Measurements from ENCODE around the gene PFKM.
"Not testable (repeated sequence)": the region's sequence is repeated elsewhere in the genome, so short reads cannot be mapped to it uniquely, and the experiment has no call there.

Gene PFKM

DNA sequence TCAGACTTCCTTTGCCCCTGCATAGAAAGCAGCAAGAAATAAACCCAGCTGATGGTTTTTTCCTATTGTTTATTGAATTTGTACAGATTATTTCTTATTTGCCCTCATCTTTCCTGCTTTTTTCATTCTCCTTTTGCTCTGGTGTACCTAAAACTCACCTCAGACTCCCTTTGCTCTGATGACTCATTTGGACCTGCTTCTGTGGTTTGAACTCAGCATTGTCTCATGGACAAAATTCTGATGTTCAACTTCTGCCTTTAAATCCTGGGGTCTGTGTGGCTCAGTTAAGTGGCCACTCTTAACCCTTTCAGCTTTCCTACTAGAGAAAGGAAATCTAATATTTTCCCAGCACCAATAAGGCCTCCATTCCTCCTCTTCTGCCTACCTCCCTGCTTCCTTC is 9.7 kb upstream of the PFKM start:
- Histone ChIP-seq H3K9ac (ENCODE audit: low read length in 5 of 5) (no peak overlapping the region), H3K27me3 (ENCODE audit: control insufficient read depth in 5 of 5, insufficient read depth in 4 of 5, low read length in 5 of 5) (peaks cover 0 to 2% (median 0%) of the 10 kb centered on the region in 5 donors), H3K36me3 (ENCODE audit: control insufficient read depth in 5 of 5, insufficient read depth in 5 of 5, low read length in 5 of 5) (no peaks in the 10 kb centered on the region), H3K4me3 (ENCODE audit: low read depth in 1 of 5, low read length in 5 of 5) (no peak overlapping the region), H3K9me3 (ENCODE audit: control insufficient read depth in 5 of 5, low read length in 5 of 5) (no peaks in the 10 kb centered on the region), H3K27ac (ENCODE audit: low read depth, low read length) (no peak overlapping the region), H3K4me1 (ENCODE audit: control insufficient read depth in 5 of 5, insufficient read depth in 5 of 5, low read length in 5 of 5) (peaks cover 2 to 19% (median 17%) of the 10 kb centered on the region in 5 donors)

- Histone ChIP-seq H3K27ac (ENCODE audit: low read depth, low read length) (no peak overlapping the region), H3K9ac (ENCODE audit: low read length in 5 of 5) (no peak overlapping the region), H3K9me3 (ENCODE audit: control insufficient read depth in 5 of 5, low read length in 5 of 5) (no peaks in the 10 kb centered on the region), H3K36me3 (ENCODE audit: control insufficient read depth in 5 of 5, insufficient read depth in 5 of 5, low read length in 5 of 5) (no peaks in the 10 kb centered on the region), H3K4me1 (ENCODE audit: control insufficient read depth in 5 of 5, insufficient read depth in 5 of 5, low read length in 5 of 5) (peaks cover 0 to 8% (median 7%) of the 10 kb centered on the region in 5 donors), H3K27me3 (ENCODE audit: control insufficient read depth in 5 of 5, insufficient read depth in 4 of 5, low read length in 5 of 5) (peaks cover 0 to 2% (median 0%) of the 10 kb centered on the region in 5 donors), H3K4me3 (ENCODE audit: low read depth in 1 of 5, low read length in 5 of 5) (no peak overlapping the region)
Observed at GRCh38 chr12:48110691-48111311, 8.4 kb upstream of the PFKM start.

GRCh38 chr12:48111312-48111693 is 7.9 kb upstream of the PFKM start:
- not testable (repeated sequence) for H3K4me3 ChIP-seq (ENCODE audit: low read depth in 1 of 5, low read length in 5 of 5); H3K36me3 ChIP-seq (ENCODE audit: control insufficient read depth in 5 of 5, insufficient read depth in 5 of 5, low read length in 5 of 5); H3K9me3 ChIP-seq (ENCODE audit: control insufficient read depth in 5 of 5, low read length in 5 of 5); H3K9ac ChIP-seq (ENCODE audit: low read length in 5 of 5); H3K27ac ChIP-seq (ENCODE audit: low read depth, low read length); H3K4me1 ChIP-seq (ENCODE audit: control insufficient read depth in 5 of 5, insufficient read depth in 5 of 5, low read length in 5 of 5); H3K27me3 ChIP-seq (ENCODE audit: control insufficient read depth in 5 of 5, insufficient read depth in 4 of 5, low read length in 5 of 5)

DNA sequence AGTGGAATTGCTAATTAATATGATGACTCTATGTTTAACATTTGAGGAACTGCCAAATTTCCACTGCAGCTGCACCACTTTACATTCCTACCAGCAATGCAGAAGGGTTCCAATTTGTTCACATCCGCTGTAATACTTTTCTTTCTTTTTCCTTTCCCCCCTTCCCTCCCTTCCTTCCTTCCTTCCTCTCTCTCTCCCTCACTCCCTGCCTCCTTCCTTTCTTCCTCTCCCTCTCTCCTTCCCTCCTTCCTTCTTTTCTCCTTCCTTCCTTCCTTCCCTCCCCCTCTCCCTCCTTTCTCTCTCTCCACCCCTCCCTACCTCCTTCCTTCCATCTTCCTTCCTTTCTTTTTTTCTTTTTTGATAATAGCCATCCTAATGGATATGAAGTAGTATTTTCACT is 3.2 kb upstream of the PFKM start:
- peaks cover 0 to 16% (median 14%) of the 10 kb centered on the region in 5 donors for H3K4me1 ChIP-seq (ENCODE audit: control insufficient read depth in 5 of 5, insufficient read depth in 5 of 5, low read length in 5 of 5)
- H3K36me3 ChIP-seq (ENCODE audit: control insufficient read depth in 5 of 5, insufficient read depth in 5 of 5, low read length in 5 of 5) = no peaks in the 10 kb centered on the region
- no peak overlapping the region for H3K4me3 ChIP-seq (ENCODE audit: low read depth in 1 of 5, low read length in 5 of 5)
- no peak overlapping the region for H3K9ac ChIP-seq (ENCODE audit: low read length in 5 of 5)
- no peaks in the 10 kb centered on the region for H3K27me3 ChIP-seq (ENCODE audit: control insufficient read depth in 5 of 5, insufficient read depth in 4 of 5, low read length in 5 of 5)
- H3K27ac ChIP-seq (ENCODE audit: low read depth, low read length) = no peak overlapping the region
- no peaks in the 10 kb centered on the region for H3K9me3 ChIP-seq (ENCODE audit: control insufficient read depth in 5 of 5, low read length in 5 of 5)

DNA sequence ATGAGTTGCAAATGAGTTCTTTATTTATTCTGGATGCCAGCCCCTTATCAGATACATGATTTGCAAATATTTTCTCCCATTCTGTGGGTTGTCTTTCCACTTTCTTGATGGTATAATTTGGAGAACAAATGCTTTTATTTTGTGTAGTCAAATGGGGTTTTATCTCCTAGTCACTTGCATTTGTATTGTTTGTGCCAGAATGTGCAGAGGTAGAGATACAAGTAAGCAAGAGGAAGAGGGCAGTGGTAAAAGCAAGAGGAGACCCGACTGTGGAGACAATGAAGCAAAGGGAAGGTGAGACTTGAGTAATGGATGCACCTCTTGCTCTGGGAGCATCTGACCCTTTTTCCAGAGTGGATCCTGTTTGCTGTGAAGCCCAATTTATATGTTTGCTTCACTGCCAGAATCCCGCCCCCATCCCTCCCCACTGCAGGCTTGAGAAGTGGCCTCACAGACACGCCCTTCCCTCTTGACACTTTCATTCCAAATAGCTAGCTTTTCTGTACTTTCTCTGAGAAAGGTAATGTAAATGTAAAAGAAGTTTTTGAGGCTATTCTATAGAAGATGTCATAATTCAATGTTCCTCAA is 786 bp upstream of the PFKM start:
- Histone ChIP-seq H3K36me3 (ENCODE audit: control insufficient read depth in 5 of 5, insufficient read depth in 5 of 5, low read length in 5 of 5) (peaks cover 0 to 8% (median 0%) of the 10 kb centered on the region in 5 donors), H3K27ac (ENCODE audit: low read depth, low read length) (no peak overlapping the region), H3K9me3 (ENCODE audit: control insufficient read depth in 5 of 5, low read length in 5 of 5) (no peaks in the 10 kb centered on the region), H3K4me3 (ENCODE audit: low read depth in 1 of 5, low read length in 5 of 5) (peak overlapping the region in 3 of 5 donors; percentile 77 to 89 (median 84)), H3K4me1 (ENCODE audit: control insufficient read depth in 5 of 5, insufficient read depth in 5 of 5, low read length in 5 of 5) (peaks cover 0 to 16% (median 14%) of the 10 kb centered on the region in 5 donors), H3K27me3 (ENCODE audit: control insufficient read depth in 5 of 5, insufficient read depth in 4 of 5, low read length in 5 of 5) (no peaks in the 10 kb centered on the region), H3K9ac (ENCODE audit: low read length in 5 of 5) (no peak overlapping the region)

- H3K27ac ChIP-seq (ENCODE audit: low read depth, low read length) = no peak overlapping the region
- H3K9me3 ChIP-seq (ENCODE audit: control insufficient read depth in 5 of 5, low read length in 5 of 5) = no peaks in the 10 kb centered on the region
- H3K36me3 ChIP-seq (ENCODE audit: control insufficient read depth in 5 of 5, insufficient read depth in 5 of 5, low read length in 5 of 5) = peaks cover 0 to 14% (median 3%) of the 10 kb centered on the region in 5 donors
- peak overlapping the region; percentile 77 to 93 (median 84) for H3K4me3 ChIP-seq (ENCODE audit: low read depth in 1 of 5, low read length in 5 of 5)
- no peaks in the 10 kb centered on the region for H3K27me3 ChIP-seq (ENCODE audit: control insufficient read depth in 5 of 5, insufficient read depth in 4 of 5, low read length in 5 of 5)
- H3K4me1 ChIP-seq (ENCODE audit: control insufficient read depth in 5 of 5, insufficient read depth in 5 of 5, low read length in 5 of 5) = peaks cover 0 to 16% (median 14%) of the 10 kb centered on the region in 5 donors
- peak overlapping the region in 3 of 5 donors; percentile 21 to 53 (median 38) for H3K9ac ChIP-seq (ENCODE audit: low read length in 5 of 5)
Observed at GRCh38 chr12:48119834-48120195, 651 bp downstream of the PFKM start.

GRCh38 chr12:48121522-48121921 is 2.4 kb downstream of the PFKM start:
- no peaks in the 10 kb centered on the region for H3K9me3 ChIP-seq (ENCODE audit: control insufficient read depth in 5 of 5, low read length in 5 of 5)
- H3K4me3 ChIP-seq (ENCODE audit: low read depth in 1 of 5, low read length in 5 of 5) = no peak overlapping the region
- no peak overlapping the region for H3K9ac ChIP-seq (ENCODE audit: low read length in 5 of 5)
- H3K4me1 ChIP-seq (ENCODE audit: control insufficient read depth in 5 of 5, insufficient read depth in 5 of 5, low read length in 5 of 5) = peaks cover 0 to 16% (median 14%) of the 10 kb centered on the region in 5 donors
- H3K27me3 ChIP-seq (ENCODE audit: control insufficient read depth in 5 of 5, insufficient read depth in 4 of 5, low read length in 5 of 5) = no peaks in the 10 kb centered on the region
- H3K36me3 ChIP-seq (ENCODE audit: control insufficient read depth in 5 of 5, insufficient read depth in 5 of 5, low read length in 5 of 5) = peaks cover 0 to 16% (median 3%) of the 10 kb centered on the region in 5 donors
- H3K27ac ChIP-seq (ENCODE audit: low read depth, low read length) = no peak overlapping the region

DNA sequence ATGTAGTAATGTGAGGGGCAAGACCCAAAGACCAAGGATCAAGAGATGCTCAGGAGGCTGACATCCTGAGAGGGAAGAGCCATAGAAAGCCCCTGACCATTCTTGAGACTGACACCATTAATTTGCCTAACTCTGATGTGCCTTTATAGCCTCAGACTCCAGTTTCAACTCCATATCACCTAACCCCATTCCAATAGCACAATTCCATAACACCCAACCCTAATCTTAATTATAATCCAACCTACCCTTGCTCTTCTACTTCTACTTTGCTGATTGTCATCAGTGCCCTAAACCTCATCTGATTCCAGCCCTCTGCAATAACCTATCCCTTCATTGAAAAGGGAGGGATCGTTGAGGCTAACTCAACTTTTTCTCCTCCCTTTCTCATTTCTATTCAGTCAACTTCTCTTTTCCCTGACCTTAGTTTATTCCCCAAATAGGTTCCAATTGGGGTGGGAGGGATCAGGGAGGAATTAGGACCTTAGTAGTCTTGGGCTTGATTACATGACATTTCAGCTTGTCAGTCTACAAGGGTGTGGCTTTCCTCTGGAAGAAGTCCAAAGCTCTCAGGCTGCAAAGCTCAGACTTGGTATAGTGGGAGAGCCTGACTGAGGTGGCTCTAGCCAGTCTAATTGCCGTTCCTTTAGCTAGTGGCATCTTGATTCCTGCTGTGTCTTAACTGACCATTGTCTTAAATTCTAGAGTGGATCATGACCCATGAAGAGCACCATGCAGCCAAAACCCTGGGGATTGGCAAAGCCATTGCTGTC is 3.1 kb downstream of the PFKM start:
- Histone ChIP-seq H3K9ac (ENCODE audit: low read length in 5 of 5) (no peak overlapping the region), H3K4me1 (ENCODE audit: control insufficient read depth in 5 of 5, insufficient read depth in 5 of 5, low read length in 5 of 5) (peaks cover 0 to 16% (median 14%) of the 10 kb centered on the region in 5 donors), H3K9me3 (ENCODE audit: control insufficient read depth in 5 of 5, low read length in 5 of 5) (no peaks in the 10 kb centered on the region), H3K27me3 (ENCODE audit: control insufficient read depth in 5 of 5, insufficient read depth in 4 of 5, low read length in 5 of 5) (no peaks in the 10 kb centered on the region), H3K27ac (ENCODE audit: low read depth, low read length) (no peak overlapping the region), H3K4me3 (ENCODE audit: low read depth in 1 of 5, low read length in 5 of 5) (no peak overlapping the region), H3K36me3 (ENCODE audit: control insufficient read depth in 5 of 5, insufficient read depth in 5 of 5, low read length in 5 of 5) (peaks cover 0 to 16% (median 3%) of the 10 kb centered on the region in 5 donors)

- no peak overlapping the region for H3K4me3 ChIP-seq (ENCODE audit: low read depth in 1 of 5, low read length in 5 of 5)
- no peaks in the 10 kb centered on the region for H3K27me3 ChIP-seq (ENCODE audit: control insufficient read depth in 5 of 5, insufficient read depth in 4 of 5, low read length in 5 of 5)
- H3K9me3 ChIP-seq (ENCODE audit: control insufficient read depth in 5 of 5, low read length in 5 of 5) = no peaks in the 10 kb centered on the region
- no peak overlapping the region for H3K27ac ChIP-seq (ENCODE audit: low read depth, low read length)
- H3K4me1 ChIP-seq (ENCODE audit: control insufficient read depth in 5 of 5, insufficient read depth in 5 of 5, low read length in 5 of 5) = peaks cover 0 to 16% (median 14%) of the 10 kb centered on the region in 5 donors
- H3K9ac ChIP-seq (ENCODE audit: low read length in 5 of 5) = no peak overlapping the region
- H3K36me3 ChIP-seq (ENCODE audit: control insufficient read depth in 5 of 5, insufficient read depth in 5 of 5, low read length in 5 of 5) = peaks cover 0 to 18% (median 3%) of the 10 kb centered on the region in 5 donors
Observed at GRCh38 chr12:48123169-48123568, 4.0 kb downstream of the PFKM start.

DNA sequence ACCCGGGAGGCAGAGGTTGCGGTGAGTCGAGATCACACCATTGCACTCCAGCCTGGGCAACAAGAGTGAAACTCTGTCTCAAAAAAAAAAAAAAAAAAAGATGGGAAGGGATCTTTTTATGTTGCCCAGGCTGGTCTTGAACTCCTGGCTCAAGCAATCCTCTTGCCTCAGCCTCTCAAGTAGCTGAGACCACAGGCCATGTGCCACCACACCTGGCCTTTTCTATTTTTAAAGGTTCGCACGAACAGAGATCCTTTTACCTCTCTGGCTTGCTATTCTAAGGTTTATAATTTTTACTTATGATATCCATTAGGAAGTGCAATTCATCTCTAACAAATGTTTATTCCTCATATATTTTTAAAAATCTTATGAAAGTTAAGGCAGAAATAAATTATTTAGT is 6.4 kb downstream of the PFKM start:
- peaks cover 0 to 25% (median 5%) of the 10 kb centered on the region in 5 donors for H3K36me3 ChIP-seq (ENCODE audit: control insufficient read depth in 5 of 5, insufficient read depth in 5 of 5, low read length in 5 of 5)
- not testable (repeated sequence) for H3K27me3 ChIP-seq (ENCODE audit: control insufficient read depth in 5 of 5, insufficient read depth in 4 of 5, low read length in 5 of 5); H3K27ac ChIP-seq (ENCODE audit: low read depth, low read length); H3K4me3 ChIP-seq (ENCODE audit: low read depth in 1 of 5, low read length in 5 of 5); H3K9ac ChIP-seq (ENCODE audit: low read length in 5 of 5); H3K9me3 ChIP-seq (ENCODE audit: control insufficient read depth in 5 of 5, low read length in 5 of 5); H3K4me1 ChIP-seq (ENCODE audit: control insufficient read depth in 5 of 5, insufficient read depth in 5 of 5, low read length in 5 of 5)

Data from subcutaneous abdominal adipose tissue (tissue), 5 donors.